Measurements from ENCODE around the gene MASP1. TPM values are rescaled to one million over a fixed set of nuclear protein-coding genes. Genes with fewer than 3 reads are reported as not detected.

MASP1 gene
- total and polyA plus RNA-seq, 12 donors = 0.72 to 19.5 (median 4.9) TPM

DNA sequence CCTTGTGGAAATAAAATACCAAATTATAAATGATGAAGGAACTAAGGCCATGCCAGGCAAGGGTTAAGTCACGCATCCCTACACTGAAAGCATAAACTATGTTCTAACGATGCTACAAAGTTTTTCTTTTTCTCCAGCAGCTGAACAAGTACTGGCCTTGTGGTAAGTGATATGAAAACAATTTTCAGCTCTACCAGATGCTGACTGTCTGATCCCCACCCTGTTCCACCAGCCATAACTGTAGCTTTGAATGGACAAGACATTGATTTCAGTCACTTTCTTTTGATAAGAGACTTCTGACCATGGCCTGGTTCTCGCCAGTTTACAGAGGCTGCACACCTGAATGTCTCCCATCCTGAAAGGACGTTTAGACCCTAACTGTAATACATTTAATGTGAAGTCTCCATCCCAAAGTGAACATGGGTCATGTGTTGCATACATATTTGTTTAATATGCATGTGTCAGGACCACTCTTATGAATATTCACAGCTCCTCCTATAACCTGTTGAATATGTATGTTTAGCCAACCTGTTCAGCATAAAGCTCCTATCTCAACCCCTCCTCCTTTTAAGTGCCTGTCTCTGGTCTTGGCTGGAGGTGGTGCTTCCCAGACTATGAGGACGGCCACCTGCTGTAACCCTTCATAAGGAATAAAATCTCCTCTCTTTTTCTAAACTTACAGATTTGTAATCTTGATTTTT is 33.4 kb downstream of the MASP1 start:
- H3K4me1 ChIP-seq (replicated peaks in 1 of 2) = no peaks in the 10 kb centered on the region
- H3K27ac ChIP-seq = no peak overlapping the region
- intact Hi-C loops (cut with DNase I) = no loop called here
- H3K9me3 ChIP-seq (replicated peaks in 1 of 3) = no peaks in the 10 kb centered on the region
- no peak overlapping the region for H3K4me3 ChIP-seq
- no peaks in the 10 kb centered on the region for H3K36me3 ChIP-seq (replicated peaks in 1 of 2)
- no peak for DNase-seq
- no peak for TF ChIP-seq POLR2A (IDR thresholded peaks at IDR 0.05)
- TF ChIP-seq, protein P1, sequence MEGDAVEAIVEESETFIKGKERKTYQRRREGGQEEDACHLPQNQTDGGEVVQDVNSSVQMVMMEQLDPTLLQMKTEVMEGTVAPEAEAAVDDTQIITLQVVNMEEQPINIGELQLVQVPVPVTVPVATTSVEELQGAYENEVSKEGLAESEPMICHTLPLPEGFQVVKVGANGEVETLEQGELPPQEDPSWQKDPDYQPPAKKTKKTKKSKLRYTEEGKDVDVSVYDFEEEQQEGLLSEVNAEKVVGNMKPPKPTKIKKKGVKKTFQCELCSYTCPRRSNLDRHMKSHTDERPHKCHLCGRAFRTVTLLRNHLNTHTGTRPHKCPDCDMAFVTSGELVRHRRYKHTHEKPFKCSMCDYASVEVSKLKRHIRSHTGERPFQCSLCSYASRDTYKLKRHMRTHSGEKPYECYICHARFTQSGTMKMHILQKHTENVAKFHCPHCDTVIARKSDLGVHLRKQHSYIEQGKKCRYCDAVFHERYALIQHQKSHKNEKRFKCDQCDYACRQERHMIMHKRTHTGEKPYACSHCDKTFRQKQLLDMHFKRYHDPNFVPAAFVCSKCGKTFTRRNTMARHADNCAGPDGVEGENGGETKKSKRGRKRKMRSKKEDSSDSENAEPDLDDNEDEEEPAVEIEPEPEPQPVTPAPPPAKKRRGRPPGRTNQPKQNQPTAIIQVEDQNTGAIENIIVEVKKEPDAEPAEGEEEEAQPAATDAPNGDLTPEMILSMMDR (IDR thresholded peaks at IDR 0.05) = no peak
- whole genome bisulfite sequencing, 4 donors = 61 to 75% (median 70%) methylated on average over 5 of the region's 5 CpGs
- H3K27me3 ChIP-seq = no peaks in the 10 kb centered on the region

DNA sequence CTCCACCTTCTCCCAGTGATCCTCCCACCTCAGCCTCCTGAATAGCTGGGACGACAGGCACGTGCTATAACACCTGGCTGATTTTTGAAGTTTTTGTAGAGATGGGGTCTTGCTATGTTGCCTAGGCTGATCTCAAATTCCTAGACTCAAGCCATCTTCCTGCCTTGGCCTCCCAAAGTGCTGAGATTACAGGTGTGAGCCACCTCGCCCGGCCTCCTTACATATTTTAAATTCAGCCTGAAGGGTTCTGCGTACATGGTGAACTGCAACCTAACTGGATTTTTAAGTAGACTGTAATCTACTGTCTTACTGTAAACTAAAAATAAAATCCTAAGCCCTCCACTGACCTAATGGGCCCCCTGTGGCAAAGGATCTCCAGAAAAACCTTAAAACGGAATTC is 34.1 kb downstream of the MASP1 start:
- TF ChIP-seq, protein P1 (IDR thresholded peaks at IDR 0.05) = no peak
- H3K27me3 ChIP-seq = no peaks in the 10 kb centered on the region
- DNase-seq = no peak
- H3K27ac ChIP-seq = no peak overlapping the region
- H3K4me1 ChIP-seq (replicated peaks in 1 of 2) = no peaks in the 10 kb centered on the region
- intact Hi-C loops (cut with DNase I) = no loop called here
- H3K9me3 ChIP-seq (replicated peaks in 1 of 3) = no peaks in the 10 kb centered on the region
- 88 to 95% (median 91%) methylated on average over 6 of the region's 6 CpGs for WGBS, 4 donors
- no peak overlapping the region for H3K4me3 ChIP-seq
- H3K36me3 ChIP-seq (replicated peaks in 1 of 2) = no peaks in the 10 kb centered on the region

DNA sequence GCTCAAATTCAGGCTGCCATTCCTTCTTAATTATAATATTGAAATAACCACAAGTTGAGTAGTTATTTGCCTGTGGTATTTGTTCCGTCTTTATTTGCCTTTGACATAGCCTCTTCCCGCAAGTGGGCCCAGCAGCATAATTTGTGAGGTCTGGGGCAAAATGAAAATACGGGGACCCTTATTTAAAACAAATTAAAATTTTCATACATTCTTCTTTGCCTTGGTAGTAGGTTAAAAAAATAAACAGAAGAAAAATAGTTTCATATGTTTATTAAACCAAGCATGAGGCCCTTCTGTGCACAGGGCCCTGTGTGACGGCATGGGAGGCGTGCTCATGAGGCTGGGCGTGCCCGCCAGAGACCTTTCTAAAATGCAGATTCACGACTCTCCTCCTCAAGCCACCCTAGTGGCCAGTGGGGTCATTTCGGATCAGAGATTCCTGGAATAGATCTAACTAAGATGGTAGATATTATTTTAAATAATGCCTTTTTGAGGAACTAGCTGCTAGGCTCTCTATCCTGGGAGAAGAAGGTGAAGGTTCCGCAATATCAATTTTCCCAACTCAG is 35.4 kb downstream of the MASP1 start:
- WGBS, 4 donors = 86 to 91% (median 90%) methylated on average over 10 of the region's 10 CpGs
- TF ChIP-seq, protein P1 (IDR thresholded peaks at IDR 0.05) = no peak
- TF ChIP-seq POLR2A (IDR thresholded peaks at IDR 0.05) = no peak
- Histone ChIP-seq H3K4me3 (no peak overlapping the region), H3K9me3 (replicated peaks in 1 of 3) (no peaks in the 10 kb centered on the region), H3K4me1 (replicated peaks in 1 of 2) (no peaks in the 10 kb centered on the region), H3K27ac (no peak overlapping the region), H3K36me3 (replicated peaks in 1 of 2) (no peaks in the 10 kb centered on the region), H3K27me3 (no peaks in the 10 kb centered on the region)
- DNase-seq = no peak
- intact Hi-C loops (cut with DNase I) = no loop called here

DNA sequence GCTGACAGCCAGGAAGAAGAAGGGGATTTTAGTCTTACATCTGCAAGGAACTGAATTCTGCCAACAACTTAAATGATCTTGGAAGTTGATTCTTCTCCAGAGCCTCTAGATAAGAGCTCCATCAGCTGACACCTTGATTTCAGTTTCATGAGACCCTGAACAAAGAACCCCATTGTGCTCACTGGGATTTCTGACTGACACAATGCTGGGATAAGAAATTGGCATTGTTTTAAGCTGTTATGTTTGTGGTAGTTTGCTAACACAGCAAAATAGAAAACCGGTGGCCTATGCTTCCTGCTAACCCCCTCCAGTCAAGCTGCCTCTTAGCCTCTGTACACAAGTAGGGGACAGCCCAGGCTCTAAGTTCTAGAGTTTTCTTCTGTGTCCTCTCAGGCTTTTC is 36.2 kb downstream of the MASP1 start:
- Histone ChIP-seq H3K27ac (no peak overlapping the region), H3K36me3 (replicated peaks in 1 of 2) (no peaks in the 10 kb centered on the region), H3K4me1 (replicated peaks in 1 of 2) (no peaks in the 10 kb centered on the region), H3K27me3 (no peaks in the 10 kb centered on the region), H3K4me3 (no peak overlapping the region), H3K9me3 (replicated peaks in 1 of 3) (no peaks in the 10 kb centered on the region)
- TF ChIP-seq POLR2A (IDR thresholded peaks at IDR 0.05) = no peak
- TF ChIP-seq, protein P1 (IDR thresholded peaks at IDR 0.05) = no peak
- DNase-seq = no peak
- WGBS, 4 donors = 25 to 67% (median 40%) methylated on average over 1 of the region's 1 CpG
- intact Hi-C loops (cut with DNase I) = no loop called here
